Hindlimb muscle (tissue), 1 donor: ENCODE measurements around the gene ZXDC. TPM values are rescaled to one million over a fixed set of nuclear protein-coding genes. Genes with fewer than 3 reads are reported as not detected.

ENCODE experiments used
- DNase-seq: peaks from one replicate; pipeline ENCODE4 v3.0.0-alpha.2; 2013
- polyA plus RNA-seq: library from polyadenylated mRNA; unstranded; fragments of 120-200 nt; gene quantifications from one replicate; pipeline ENCODE4 v1.2.1, GENCODE V29; 2013; ENCODE audit not compliant: insufficient read length

The ZXDC gene
- polyA plus RNA-seq, 1 donor, result 32.9 TPM

GRCh38 chr3:126393563-126393962, 82.1 kb downstream of the ZXDC start:
- no peak for DNase-seq

GRCh38 chr3:126392246-126392645, 83.4 kb downstream of the ZXDC start:
- no peak for DNase-seq

- no peak for DNase-seq
These were observed 84.1 kb downstream of the ZXDC start for GRCh38 chr3:126391631-126392030.

- no peak for DNase-seq
These were observed 84.9 kb downstream of the ZXDC start for GRCh38 chr3:126390751-126391150.

GRCh38 chr3:126390201-126390600, 85.5 kb downstream of the ZXDC start:
- no peak for DNase-seq

- DNase-seq, result no peak
These were observed 85.9 kb downstream of the ZXDC start for GRCh38 chr3:126389794-126390146.

GRCh38 chr3:126389112-126389793, 86.4 kb downstream of the ZXDC start:
- peak; percentile 86 for DNase-seq

Other genes starting within 250 kb of the ZXDC start
- gene KLF15, start 118.5 kb downstream of the ZXDC start, polyA plus RNA-seq, result 1.6 TPM
- 0.58 TPM for gene CFAP100, start 81.0 kb downstream of the ZXDC start, polyA plus RNA-seq
- gene UROC1, start 41.9 kb upstream of the ZXDC start, polyA plus RNA-seq, result 0.14 TPM
- gene CHST13, start 48.3 kb upstream of the ZXDC start, polyA plus RNA-seq, result 0.18 TPM
- gene C3orf22, start 83.0 kb upstream of the ZXDC start, polyA plus RNA-seq, result not detected
- 8.6 TPM for gene TXNRD3, start 179.2 kb upstream of the ZXDC start, polyA plus RNA-seq
- gene CHCHD6, start 228.3 kb upstream of the ZXDC start, polyA plus RNA-seq, result 6.5 TPM